OCI-LY3 (cell line): Measurements from ENCODE around the gene AKT1S1.

Experiments
- CTCF ChIP-seq: fragments of 200-600, 300-600 bp; sonication (generic); IDR thresholded peaks from 2 replicates; pipeline ENCODE4 v1.5.1; 2014; ENCODE audit warnings: antibody characterized with exemption, low read length, low read depth
- EZH2phosphoT487 ChIP-seq: fragments of 200-600 bp; shearing (Covaris generic); IDR thresholded peaks from 2 replicates; pipeline ENCODE4 v1.6.1; 2018; ENCODE audit warnings: antibody characterized with exemption, mixed run types, low read depth

- TF ChIP-seq CTCF (no peak), EZH2phosphoT487 (no peak)
Measured at GRCh38 chr19:49908480-49909420, 31.6 kb upstream of the AKT1S1 start.
